ENCODE data around the gene ENOPH1.
"Not testable (repeated sequence)": the region's sequence is repeated elsewhere in the genome, so short reads cannot be mapped to it uniquely, and the experiment has no call there.

Gene ENOPH1

GRCh38 chr4:82430193-82430963 lies at the start of gene ENOPH1, which contains the start of gene HNRNPDL:
TSS of gene ENOPH1 (plus strand) at chr4:82430590. CDS start at chr4:82430830, 240 bp downstream.
TSS of gene HNRNPDL (minus strand) at chr4:82430462. CDS start at chr4:82429690, 772 bp downstream.
- DNase-seq (ENCODE audit: low spot score) = peak; percentile 97

GRCh38 chr4:82380831-82381230 lies 49.6 kb upstream of the ENOPH1 start:
- DNase-seq (ENCODE audit: low spot score) = no peak

DNA sequence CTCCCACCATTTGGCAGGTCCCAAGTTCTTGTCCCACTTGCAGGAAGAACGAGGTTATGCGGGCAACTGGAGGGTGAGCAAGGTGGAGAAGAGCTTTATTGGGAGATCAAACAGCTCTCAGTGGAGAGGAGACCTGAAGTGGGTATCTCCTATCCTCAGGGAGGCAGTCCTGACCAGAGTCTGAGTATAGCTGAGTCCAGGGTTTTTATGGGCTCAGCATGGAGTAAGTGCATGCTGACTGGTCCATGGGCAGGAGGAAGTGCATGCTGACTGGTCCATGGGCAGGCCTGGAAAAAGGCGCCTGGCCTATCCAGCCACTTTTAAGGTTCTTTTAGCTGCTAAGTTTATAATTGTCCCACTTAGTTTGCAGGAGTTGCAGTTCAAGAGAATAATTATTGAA lies 49.2 kb upstream of the ENOPH1 start:
- no peak for DNase-seq (ENCODE audit: low spot score)

DNA sequence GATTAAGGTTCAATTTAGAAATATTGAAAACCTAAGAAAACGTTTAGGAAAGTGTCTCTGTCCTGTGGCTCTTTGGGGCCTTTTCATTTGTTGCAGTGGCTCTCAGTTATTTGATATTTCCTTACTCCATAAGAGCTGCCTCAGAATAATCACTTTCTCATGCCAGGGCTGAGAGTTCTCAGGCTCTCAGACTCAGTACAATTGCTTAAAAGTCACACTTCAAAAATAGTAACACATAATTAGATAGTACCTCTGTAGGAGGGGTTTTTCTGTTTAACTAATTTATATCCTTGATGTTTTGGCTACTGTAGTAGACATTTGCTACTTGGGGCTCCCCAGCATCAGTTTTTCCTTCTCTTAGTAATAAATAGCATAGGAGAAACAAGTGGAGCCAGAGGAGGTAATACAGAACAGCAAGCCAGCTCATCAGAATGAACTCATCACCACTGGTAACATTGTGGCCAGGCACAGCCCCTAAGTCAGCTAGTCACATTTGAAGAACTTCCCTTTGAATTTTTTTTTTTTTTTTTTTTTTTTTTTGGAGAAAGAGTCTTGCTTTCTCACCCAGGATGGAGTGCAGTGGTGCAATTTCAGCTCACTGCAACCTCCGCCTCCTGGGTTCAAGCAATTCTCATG lies 48.6 kb upstream of the ENOPH1 start:
- no peak for DNase-seq (ENCODE audit: low spot score)

GRCh38 chr4:82382751-82383150 lies 47.6 kb upstream of the ENOPH1 start:
- DNase-seq (ENCODE audit: low spot score) = no peak

DNA sequence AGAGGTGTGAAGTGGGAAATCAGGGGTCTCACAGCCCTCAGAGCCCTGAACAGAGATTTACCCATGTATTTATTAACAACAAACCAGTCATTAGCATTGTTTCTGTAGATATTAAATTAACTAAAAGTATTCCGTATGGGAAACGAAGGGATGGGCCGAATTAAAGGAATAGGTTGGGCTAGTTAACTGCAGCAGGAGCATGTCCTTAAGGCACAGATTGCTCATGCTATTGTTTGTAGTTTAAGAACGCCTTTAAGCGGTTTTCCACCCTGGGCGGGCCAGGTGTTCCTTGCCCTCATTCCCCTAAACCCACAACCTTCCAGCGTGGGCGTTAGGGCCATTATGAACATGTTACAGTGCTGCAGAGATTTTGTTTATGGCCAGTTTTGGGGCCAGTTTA lies 44.1 kb upstream of the ENOPH1 start:
- not testable (repeated sequence) for DNase-seq (ENCODE audit: low spot score)

GRCh38 chr4:82388405-82388804 lies 42.0 kb upstream of the ENOPH1 start:
- DNase-seq (ENCODE audit: low spot score) = peak; percentile 16

DNA sequence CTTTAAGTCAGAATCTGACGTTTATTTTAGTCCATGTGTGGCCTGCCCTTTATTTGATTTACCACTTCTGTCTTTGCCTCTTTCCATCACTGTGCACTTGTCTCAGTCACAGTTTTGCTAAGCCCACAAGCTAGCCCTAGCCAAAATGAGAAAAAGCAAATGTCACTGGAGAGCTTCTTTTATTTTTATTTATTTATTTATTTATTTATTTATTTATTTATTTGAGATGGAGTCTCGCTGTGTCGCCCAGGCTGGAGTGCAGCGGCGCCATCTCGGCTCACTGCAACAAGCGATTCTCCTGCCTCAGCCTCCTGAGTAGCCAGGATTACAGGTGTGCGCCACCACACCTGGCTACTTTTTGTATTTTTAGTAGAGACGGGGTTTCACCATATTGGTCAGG lies 40.3 kb upstream of the ENOPH1 start:
- not testable (repeated sequence) for DNase-seq (ENCODE audit: low spot score)

DNA sequence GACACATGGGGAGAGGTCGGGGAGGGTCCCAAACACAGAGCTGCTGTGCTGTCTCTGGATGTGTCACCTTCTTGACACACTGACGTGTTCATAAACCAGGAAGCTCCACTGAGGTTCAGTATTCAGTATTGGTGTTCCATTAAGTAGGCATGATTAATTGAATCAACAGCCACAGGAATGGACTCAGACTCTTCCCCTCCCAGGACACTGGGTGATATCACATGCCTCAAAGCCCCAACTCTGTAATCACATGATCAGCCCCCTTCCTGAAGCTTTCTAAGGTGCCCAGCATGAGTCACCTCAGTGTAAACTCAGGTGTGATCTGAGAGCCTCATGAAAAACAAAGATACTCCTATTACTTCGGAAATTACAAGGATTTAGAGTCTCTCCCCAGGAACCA lies 35.5 kb upstream of the ENOPH1 start:
- no peak for DNase-seq (ENCODE audit: low spot score)

DNA sequence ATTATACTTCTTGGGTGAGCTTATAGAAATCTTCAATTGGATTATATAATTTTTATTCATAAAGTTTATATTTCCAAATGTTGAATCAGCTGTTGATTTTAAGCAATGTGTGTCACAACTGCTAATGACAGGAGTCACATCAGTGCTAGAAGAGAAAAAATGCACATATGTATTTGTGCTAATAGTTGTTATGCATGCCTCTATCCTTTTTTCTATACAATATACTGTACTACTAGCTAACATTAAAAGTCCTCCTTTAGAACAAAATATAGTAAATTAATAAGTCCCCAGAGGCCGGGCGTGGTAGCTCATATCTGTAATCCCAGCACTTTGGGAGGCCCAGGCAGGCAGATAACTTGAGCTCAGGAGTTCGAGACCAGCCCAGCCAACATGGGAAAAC lies 32.9 kb upstream of the ENOPH1 start:
- DNase-seq (ENCODE audit: low spot score) = no peak

DNA sequence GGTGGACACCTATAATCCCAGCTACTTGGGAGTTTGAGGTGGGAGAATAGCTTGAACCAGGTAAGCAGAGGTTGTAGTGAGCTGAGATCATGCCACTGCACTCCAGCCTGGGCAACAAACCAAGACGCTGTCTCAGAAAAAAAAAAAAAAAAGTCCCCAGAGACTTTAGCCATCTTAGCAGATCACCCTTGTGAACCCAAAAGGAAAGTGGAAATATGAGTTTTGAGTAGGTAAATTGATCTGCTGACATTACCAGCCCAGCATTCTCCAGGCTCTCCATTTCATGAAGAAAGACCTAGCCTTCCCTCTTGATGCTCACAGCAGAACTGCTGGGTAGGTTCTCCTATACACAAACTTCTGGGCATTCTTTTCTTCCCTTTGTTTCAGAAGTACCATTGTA lies 32.1 kb upstream of the ENOPH1 start:
- no peak for DNase-seq (ENCODE audit: low spot score)

GRCh38 chr4:82401600-82401999 lies 28.8 kb upstream of the ENOPH1 start:
- no peak for DNase-seq (ENCODE audit: low spot score)

- DNase-seq (ENCODE audit: low spot score) = no peak
Measured at GRCh38 chr4:82402196-82402775, 28.1 kb upstream of the ENOPH1 start.

- no peak for DNase-seq (ENCODE audit: low spot score)
Measured at GRCh38 chr4:82403725-82404124, 26.7 kb upstream of the ENOPH1 start.

DNA sequence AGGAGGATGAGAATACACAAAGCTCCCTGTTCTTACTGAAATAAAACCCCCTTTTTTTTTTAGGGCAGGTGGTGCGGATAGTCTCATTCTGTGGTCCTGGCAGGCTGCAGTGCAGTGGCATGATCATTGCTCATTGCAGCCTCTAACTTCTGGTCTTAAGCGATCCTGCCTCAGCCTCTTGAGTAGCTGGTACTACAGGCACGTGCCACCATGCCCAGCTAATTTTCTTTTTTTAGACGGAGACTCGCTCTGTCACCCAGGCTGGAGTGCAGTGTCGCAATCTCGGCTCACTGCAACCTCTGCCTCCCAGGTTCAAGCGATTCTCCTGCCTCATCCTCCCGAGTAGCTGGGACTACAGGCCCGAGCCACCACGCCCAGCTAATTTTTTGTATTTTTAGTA lies 15.3 kb upstream of the ENOPH1 start:
- DNase-seq (ENCODE audit: low spot score) = not testable (repeated sequence)

DNA sequence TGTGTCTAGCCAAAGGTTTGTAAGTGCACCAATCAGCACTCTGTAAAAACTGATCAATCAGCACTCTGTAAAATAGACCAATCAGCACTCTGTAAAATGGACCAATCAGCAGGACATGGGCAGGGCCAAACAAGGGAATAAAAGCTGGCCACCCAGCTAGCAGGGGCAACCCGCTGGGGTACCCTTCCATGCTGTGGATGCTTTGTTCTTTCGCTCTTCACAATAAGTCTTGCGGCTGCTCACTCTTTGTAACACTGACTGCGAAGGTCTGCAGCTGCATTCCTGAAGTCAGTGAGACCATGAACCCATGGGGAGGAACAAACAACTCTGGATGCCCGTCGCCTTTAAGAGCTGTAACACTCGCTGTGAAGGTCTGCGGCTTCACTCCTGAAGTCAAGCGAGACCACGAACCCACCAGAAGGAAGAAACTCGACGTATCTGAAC lies 14.4 kb upstream of the ENOPH1 start:
- no peak for DNase-seq (ENCODE audit: low spot score)

DNA sequence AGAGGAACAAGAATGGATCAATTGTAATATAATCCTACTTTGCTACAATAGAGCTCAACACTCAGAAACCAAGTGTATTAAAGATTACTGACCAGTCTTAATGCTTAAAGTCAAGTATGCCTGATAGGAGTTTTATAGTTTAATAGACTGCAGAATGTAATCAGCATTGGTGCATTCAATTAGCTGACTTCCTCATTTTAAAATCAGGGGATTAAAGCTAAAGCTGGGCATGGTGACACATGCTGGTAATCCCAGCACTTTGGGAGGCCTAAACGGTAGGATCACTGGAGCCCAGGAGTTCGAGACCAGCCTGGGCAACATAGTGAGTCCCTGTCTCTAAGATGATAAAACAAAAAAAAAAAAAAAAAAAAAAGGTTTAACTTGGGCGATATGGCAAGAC lies 10.9 kb upstream of the ENOPH1 start:
- DNase-seq (ENCODE audit: low spot score) = no peak

- no peak for DNase-seq (ENCODE audit: low spot score)
Measured at GRCh38 chr4:82421796-82422560, 8.4 kb upstream of the ENOPH1 start.

- no peak for DNase-seq (ENCODE audit: low spot score)
Measured at GRCh38 chr4:82422616-82423015, 7.8 kb upstream of the ENOPH1 start.

- DNase-seq (ENCODE audit: low spot score) = no peak
Measured at GRCh38 chr4:82423245-82424054, 6.9 kb upstream of the ENOPH1 start.

DNA sequence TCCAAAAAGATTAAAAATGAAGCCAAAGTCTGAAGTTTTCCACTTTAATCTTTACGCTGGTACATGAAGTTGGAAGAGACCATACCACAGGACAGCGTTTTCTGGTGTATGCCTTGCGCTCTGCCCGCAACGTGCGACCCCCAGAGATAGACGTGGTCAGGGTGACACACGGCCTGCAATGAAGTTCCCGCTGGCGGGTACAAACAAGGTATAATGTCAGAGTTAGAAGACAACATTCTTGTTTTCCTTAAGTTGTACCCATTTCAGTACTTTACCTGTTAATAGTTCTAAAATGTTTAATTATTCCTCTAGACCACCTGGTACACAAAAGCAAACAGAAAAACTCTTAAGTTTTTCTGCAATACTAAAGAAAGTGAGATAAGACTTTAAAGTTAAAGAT lies 4.9 kb upstream of the ENOPH1 start:
- DNase-seq (ENCODE audit: low spot score) = no peak
